Measurements from ENCODE around the gene CFAP43.

CFAP43 gene

GRCh38 chr10:104150139-104150538 lies 82.0 kb downstream of the CFAP43 start:
- no peak for DNase-seq
- Histone ChIP-seq H4K20me1 (ENCODE audit: insufficient read depth, low read length) (no peaks in the 10 kb centered on the region), H3F3A (ENCODE audit: insufficient read depth, low read length) (no peaks in the 10 kb centered on the region), H3K4me1 (ENCODE audit: low read length) (no peaks in the 10 kb centered on the region), H3K4me3 (ENCODE audit: low read length) (no peak overlapping the region), H3K9me3 (replicated peaks; ENCODE audit: insufficient read depth, low read length) (no peaks in the 10 kb centered on the region), H3K9ac (ENCODE audit: low read length) (no peak overlapping the region), H3K36me3 (replicated peaks; ENCODE audit: insufficient read depth, low read length) (no peaks in the 10 kb centered on the region), H2AFZ (ENCODE audit: low read length) (no peak overlapping the region), H3K27me3 (replicated peaks; ENCODE audit: insufficient read depth, low read length) (no peaks in the 10 kb centered on the region), H3K79me2 (ENCODE audit: low read length) (no peaks in the 10 kb centered on the region), H3K9me2 (replicated peaks; ENCODE audit: insufficient read depth, low read length) (no peaks in the 10 kb centered on the region), H3K27ac (ENCODE audit: low read length) (no peak overlapping the region), H3K4me2 (ENCODE audit: low read depth, low read length) (no peak overlapping the region)
- TF ChIP-seq EZH2phosphoT487 (IDR thresholded peaks at IDR 0.05; ENCODE audit: low read length) (no peak), CTCF (IDR thresholded peaks at IDR 0.05; ENCODE audit: low read length) (no peak), EZH2 (optimal IDR thresholded peaks at IDR 0.05; ENCODE audit: low read depth, low read length) (no peak)

DNA sequence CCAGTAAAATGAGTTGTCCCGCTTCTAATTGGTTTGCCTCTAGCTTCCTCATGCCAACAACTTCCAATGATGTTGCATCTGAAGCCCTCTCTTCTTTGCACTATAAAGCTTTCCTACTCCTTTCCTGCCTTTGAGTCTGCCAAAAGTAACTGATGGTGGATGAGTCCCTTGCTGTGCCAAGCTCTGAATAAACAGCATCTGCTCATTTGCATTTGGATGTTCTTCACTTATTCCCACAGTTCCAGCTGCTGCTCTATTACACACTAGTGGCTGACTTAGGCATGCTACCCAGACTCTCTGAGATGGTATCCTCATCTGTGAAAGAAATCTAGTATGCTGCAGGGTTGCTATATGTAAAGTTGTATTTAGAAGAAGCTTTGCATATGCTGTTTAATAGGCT lies 85.3 kb downstream of the CFAP43 start:
- no peak overlapping the region for H3K9ac ChIP-seq (ENCODE audit: low read length)
- H3F3A ChIP-seq (ENCODE audit: insufficient read depth, low read length) = no peaks in the 10 kb centered on the region
- no peaks in the 10 kb centered on the region for H4K20me1 ChIP-seq (ENCODE audit: insufficient read depth, low read length)
- H3K79me2 ChIP-seq (ENCODE audit: low read length) = no peaks in the 10 kb centered on the region
- no peak overlapping the region for H3K4me3 ChIP-seq (ENCODE audit: low read length)
- no peak overlapping the region for H3K4me2 ChIP-seq (ENCODE audit: low read depth, low read length)
- no peaks in the 10 kb centered on the region for H3K9me2 ChIP-seq (replicated peaks; ENCODE audit: insufficient read depth, low read length)
- no peaks in the 10 kb centered on the region for H3K4me1 ChIP-seq (ENCODE audit: low read length)
- H3K27ac ChIP-seq (ENCODE audit: low read length) = no peak overlapping the region
- no peaks in the 10 kb centered on the region for H3K9me3 ChIP-seq (replicated peaks; ENCODE audit: insufficient read depth, low read length)
- no peaks in the 10 kb centered on the region for H3K27me3 ChIP-seq (replicated peaks; ENCODE audit: insufficient read depth, low read length)
- no peak overlapping the region for H2AFZ ChIP-seq (ENCODE audit: low read length)
- H3K36me3 ChIP-seq (replicated peaks; ENCODE audit: insufficient read depth, low read length) = no peaks in the 10 kb centered on the region
- TF ChIP-seq CTCF (IDR thresholded peaks at IDR 0.05; ENCODE audit: low read length) = no peak
- no peak for TF ChIP-seq EZH2 (optimal IDR thresholded peaks at IDR 0.05; ENCODE audit: low read depth, low read length)
- TF ChIP-seq EZH2phosphoT487 (IDR thresholded peaks at IDR 0.05; ENCODE audit: low read length) = no peak
- no peak for DNase-seq

DNA sequence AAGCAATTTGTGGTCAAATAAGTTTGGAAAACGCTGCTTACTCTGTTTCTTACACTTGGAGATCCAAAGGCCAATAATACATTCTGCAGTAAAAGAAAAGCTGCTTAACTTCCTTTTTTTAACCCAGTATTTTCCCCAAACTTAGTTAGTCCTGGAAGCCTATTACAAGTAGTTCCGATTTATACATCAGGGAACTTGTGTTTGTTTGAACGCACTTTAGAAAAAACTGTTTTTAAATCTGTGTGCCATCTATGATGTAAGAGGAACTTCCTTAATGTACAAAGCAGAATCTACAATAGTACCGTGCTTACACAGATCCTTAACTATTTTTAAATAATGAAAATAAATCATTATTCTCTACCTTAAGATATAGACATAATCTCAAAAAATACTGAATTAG lies 87.2 kb downstream of the CFAP43 start:
- Histone ChIP-seq H3K9me2 (replicated peaks; ENCODE audit: insufficient read depth, low read length) (no peaks in the 10 kb centered on the region), H3K9ac (ENCODE audit: low read length) (no peak overlapping the region), H3K27ac (ENCODE audit: low read length) (no peak overlapping the region), H3F3A (ENCODE audit: insufficient read depth, low read length) (no peaks in the 10 kb centered on the region), H3K9me3 (replicated peaks; ENCODE audit: insufficient read depth, low read length) (no peaks in the 10 kb centered on the region), H3K27me3 (replicated peaks; ENCODE audit: insufficient read depth, low read length) (no peaks in the 10 kb centered on the region), H3K4me3 (ENCODE audit: low read length) (no peak overlapping the region), H2AFZ (ENCODE audit: low read length) (no peak overlapping the region), H3K79me2 (ENCODE audit: low read length) (no peaks in the 10 kb centered on the region), H4K20me1 (ENCODE audit: insufficient read depth, low read length) (no peaks in the 10 kb centered on the region), H3K4me1 (ENCODE audit: low read length) (no peaks in the 10 kb centered on the region), H3K36me3 (replicated peaks; ENCODE audit: insufficient read depth, low read length) (no peaks in the 10 kb centered on the region), H3K4me2 (ENCODE audit: low read depth, low read length) (no peak overlapping the region)
- TF ChIP-seq EZH2phosphoT487 (IDR thresholded peaks at IDR 0.05; ENCODE audit: low read length) (no peak), CTCF (IDR thresholded peaks at IDR 0.05; ENCODE audit: low read length) (no peak), EZH2 (optimal IDR thresholded peaks at IDR 0.05; ENCODE audit: low read depth, low read length) (no peak)
- DNase-seq = no peak

Data from MM.1S (cell line).